Endothelial cell (in vitro differentiated cells): ENCODE data around the gene EME1. TPM values are rescaled to one million over a fixed set of nuclear protein-coding genes. Genes with fewer than 3 reads are reported as not detected.
"Not testable (repeated sequence)": the region's sequence is repeated elsewhere in the genome, so short reads cannot be mapped to it uniquely, and the experiment has no call there.

Experiments
- DNase-seq: peaks from one replicate; pipeline ENCODE4 v3.0.0; 2021; ENCODE audit warnings: low spot score
- H3K27ac Mint-ChIP-seq: one replicate; pipeline ENCODE4 v1.8.0; 2021; ENCODE audit warnings: mixed read lengths, inconsistent platforms; ENCODE audit not compliant: unreplicated experiment
- H3K27me3 Mint-ChIP-seq: one replicate; pipeline ENCODE4 v1.8.0; 2021; ENCODE audit warnings: mild to moderate bottlenecking, moderate library complexity, mixed read lengths, inconsistent platforms; ENCODE audit not compliant: unreplicated experiment
- H3K36me3 Mint-ChIP-seq: one replicate; pipeline ENCODE4 v1.8.0; 2021; ENCODE audit warnings: mild to moderate bottlenecking, low read depth, mixed read lengths, inconsistent platforms; ENCODE audit not compliant: unreplicated experiment
- H3K4me1 Mint-ChIP-seq: one replicate; pipeline ENCODE4 v1.8.0; 2021; ENCODE audit warnings: mild to moderate bottlenecking, mixed read lengths, inconsistent platforms; ENCODE audit not compliant: unreplicated experiment
- H3K4me3 Mint-ChIP-seq: one replicate; pipeline ENCODE4 v1.8.0; 2021; ENCODE audit warnings: mild to moderate bottlenecking, mixed read lengths, inconsistent platforms; ENCODE audit not compliant: unreplicated experiment
- H3K9me3 Mint-ChIP-seq: one replicate; pipeline ENCODE4 v1.8.0; 2021; ENCODE audit warnings: mixed read lengths, inconsistent platforms; ENCODE audit not compliant: unreplicated experiment
- total RNA-seq: library from RNA; stranded (reverse); fragmentation: NEBNext Ultra II Directional; extraction: Animal tissue kit (Norgen Biotek cat#: 25700); gene quantifications from one replicate; pipeline ENCODE4 v1.2.1, GENCODE V29; 2021; ENCODE audit not compliant: unreplicated experiment
- TF ChIP-seq, protein P1 (sequence below): fragments of 200-600 bp; sonication (generic); IDR thresholded peaks from one replicate; pipeline ENCODE4 v1.5.0; 2021; ENCODE audit warnings: antibody characterized with exemption; ENCODE audit not compliant: unreplicated experiment

EME1 gene
- total RNA-seq, 1 donor from 2014 or later, result 6.1 TPM

DNA sequence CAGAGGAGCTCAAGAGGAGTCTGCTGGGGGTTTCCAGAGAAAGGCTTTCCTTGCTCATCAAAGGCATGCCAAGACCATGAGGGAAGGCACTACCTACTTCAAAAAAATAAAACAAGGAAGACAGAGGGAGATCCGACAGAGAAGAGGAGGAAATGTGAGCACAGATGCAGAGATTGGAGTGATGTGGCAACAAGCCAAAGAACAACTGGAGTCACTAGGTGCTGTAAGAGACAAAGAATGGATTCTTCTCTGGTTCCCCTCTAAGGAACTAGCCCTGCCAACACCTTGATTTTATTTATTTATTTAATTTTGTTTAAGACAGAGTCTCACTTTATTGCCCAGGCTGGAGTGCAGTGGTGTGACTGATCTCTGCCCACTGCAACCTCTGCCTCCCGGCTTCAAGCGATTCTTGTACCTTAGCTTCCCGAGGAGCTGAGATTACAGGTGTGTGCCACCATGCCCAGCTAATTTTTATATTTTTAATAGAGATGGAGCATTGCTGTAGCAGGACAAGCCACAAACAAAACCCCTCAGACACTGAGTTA lies 39.2 kb downstream of the EME1 start:
- Mint-ChIP-seq H3K4me3 (no peak overlapping the region), H3K9me3 (no peaks in the 10 kb centered on the region), H3K27ac (no peak overlapping the region), H3K27me3 (no peaks in the 10 kb centered on the region), H3K4me1 (peaks cover 6% of the 10 kb centered on the region), H3K36me3 (peaks cover 4% of the 10 kb centered on the region)
- TF ChIP-seq, protein P1, sequence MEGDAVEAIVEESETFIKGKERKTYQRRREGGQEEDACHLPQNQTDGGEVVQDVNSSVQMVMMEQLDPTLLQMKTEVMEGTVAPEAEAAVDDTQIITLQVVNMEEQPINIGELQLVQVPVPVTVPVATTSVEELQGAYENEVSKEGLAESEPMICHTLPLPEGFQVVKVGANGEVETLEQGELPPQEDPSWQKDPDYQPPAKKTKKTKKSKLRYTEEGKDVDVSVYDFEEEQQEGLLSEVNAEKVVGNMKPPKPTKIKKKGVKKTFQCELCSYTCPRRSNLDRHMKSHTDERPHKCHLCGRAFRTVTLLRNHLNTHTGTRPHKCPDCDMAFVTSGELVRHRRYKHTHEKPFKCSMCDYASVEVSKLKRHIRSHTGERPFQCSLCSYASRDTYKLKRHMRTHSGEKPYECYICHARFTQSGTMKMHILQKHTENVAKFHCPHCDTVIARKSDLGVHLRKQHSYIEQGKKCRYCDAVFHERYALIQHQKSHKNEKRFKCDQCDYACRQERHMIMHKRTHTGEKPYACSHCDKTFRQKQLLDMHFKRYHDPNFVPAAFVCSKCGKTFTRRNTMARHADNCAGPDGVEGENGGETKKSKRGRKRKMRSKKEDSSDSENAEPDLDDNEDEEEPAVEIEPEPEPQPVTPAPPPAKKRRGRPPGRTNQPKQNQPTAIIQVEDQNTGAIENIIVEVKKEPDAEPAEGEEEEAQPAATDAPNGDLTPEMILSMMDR, result no peak
- DNase-seq, result no peak

DNA sequence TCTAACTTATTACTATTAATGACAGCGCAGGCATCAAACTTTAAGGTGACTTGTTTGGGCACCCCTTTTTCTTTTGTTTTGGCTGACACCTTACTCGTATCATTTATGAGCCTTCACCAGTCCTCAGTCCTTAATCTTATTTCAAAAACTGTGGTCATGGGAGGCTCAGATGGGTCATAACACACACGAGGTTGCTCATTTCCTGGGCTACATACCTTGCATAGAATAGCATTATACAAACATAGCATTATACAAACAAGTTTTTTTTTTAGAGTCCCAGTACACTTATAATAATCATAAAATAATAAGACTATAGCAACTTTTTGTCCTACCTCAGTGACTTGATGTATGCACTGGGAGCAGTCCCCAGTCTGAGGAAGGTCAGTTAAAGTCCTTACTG lies 41.8 kb downstream of the EME1 start:
- Mint-ChIP-seq H3K36me3 (peaks cover 11% of the 10 kb centered on the region), H3K4me3 (no peak overlapping the region), H3K27me3 (peaks cover under 1% of the 10 kb centered on the region), H3K27ac (no peak overlapping the region), H3K4me1 (peaks cover 12% of the 10 kb centered on the region), H3K9me3 (peaks cover 6% of the 10 kb centered on the region)
- DNase-seq, result no peak
- TF ChIP-seq, protein P1, result no peak

DNA sequence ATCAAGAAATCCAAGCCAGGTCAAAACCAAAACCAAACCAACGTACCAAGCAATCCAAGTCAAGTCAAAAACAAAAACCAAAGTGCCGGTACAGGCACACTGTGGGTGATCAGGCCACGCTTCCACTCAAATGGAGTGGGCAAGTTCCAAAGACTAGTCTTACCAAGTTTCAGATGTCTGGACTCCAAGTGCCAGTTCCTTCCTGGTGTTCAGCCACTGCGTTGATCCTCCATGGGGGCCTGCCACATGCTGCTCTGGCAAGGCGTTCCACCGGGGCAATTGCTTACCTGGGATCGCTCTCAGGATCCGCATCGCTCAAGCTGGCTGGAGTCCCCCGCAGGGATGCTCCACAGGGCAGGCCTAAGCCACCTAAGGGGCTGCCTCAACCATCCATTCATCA lies 46.5 kb downstream of the EME1 start:
- H3K9me3 Mint-ChIP-seq, H3K4me1 Mint-ChIP-seq, H3K27me3 Mint-ChIP-seq, H3K27ac Mint-ChIP-seq, DNase-seq: not testable (repeated sequence)
- Mint-ChIP-seq H3K36me3 (peaks cover 11% of the 10 kb centered on the region), H3K4me3 (peak overlapping the region; percentile 71)

DNA sequence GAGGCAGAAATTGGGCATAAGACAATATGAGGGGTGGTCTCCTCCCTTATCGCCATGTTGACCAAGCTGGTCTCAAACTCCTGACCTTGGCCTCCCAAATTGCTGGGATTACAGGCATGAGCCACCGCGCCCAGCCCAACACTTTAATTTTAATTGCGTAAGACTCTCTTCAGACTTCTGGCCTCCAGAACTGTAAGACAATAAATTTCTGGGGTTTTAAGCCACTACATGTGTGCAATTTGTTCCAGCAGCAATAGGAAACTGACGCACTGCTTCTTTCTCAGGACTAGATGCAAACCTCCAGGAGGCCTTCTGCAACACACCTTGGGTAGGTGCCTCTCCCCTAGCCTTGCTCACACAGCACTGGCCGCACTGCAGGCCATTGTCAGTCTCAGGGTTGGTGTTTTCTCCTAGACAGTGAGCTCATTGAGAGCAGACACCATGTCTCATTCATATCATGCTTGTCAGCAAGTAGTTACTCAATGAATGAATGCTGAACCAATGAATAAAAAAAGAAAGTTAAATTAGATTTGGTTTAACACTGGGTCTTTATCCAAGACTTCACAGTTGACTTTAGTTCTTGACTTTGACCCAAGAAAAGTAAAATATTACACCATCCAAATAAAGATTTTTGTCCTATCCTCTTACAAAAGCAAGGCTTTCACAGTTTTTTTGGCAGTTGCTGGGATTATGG lies 47.5 kb downstream of the EME1 start:
- Mint-ChIP-seq H3K4me1 (peaks cover 12% of the 10 kb centered on the region), H3K9me3 (peaks cover 6% of the 10 kb centered on the region), H3K27me3 (peaks cover 10% of the 10 kb centered on the region), H3K4me3 (no peak overlapping the region), H3K36me3 (peaks cover 11% of the 10 kb centered on the region), H3K27ac (no peak overlapping the region)
- TF ChIP-seq, protein P1, result no peak
- no peak for DNase-seq

DNA sequence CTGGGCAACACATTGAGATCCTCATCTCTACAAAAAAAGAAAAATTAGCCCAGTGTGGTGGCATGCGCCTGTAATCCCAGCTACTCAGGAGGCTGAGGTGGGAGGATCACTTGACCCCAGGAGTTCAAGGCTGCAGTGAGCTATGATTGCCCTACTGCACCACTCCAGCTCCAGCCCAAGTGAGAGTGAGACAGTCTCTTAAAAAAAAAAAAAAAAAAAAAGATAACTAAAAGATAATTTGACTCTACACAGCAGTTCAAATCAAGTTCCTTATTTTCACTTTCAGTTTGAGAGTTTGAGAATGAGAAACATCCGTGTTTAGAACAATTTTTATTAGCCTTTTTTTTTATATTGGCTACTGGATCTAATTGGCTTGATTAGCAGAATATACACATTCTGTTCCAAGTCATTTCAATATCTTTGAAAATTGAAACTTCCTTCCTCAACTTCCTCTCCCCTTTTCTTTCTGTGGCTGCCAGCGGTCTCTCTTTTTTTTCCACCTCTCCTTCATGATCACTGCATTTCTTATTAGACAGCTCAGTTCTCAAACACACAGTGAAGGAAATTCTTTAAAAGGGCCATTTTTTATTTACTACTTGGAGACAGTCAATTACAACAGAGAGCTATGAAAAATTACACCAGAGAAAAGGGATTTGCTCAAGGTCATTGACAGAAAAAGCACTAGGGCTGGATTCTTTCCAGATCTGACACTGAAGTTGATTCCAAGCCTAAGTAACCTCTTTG lies 48.5 kb downstream of the EME1 start:
- peaks cover 12% of the 10 kb centered on the region for H3K4me1 Mint-ChIP-seq
- H3K9me3 Mint-ChIP-seq, result peaks cover 6% of the 10 kb centered on the region
- H3K27me3 Mint-ChIP-seq, result peaks cover 10% of the 10 kb centered on the region
- peaks cover 11% of the 10 kb centered on the region for H3K36me3 Mint-ChIP-seq
- no peak for DNase-seq
- peak overlapping the region; percentile 48 for H3K27ac Mint-ChIP-seq
- no peak overlapping the region for H3K4me3 Mint-ChIP-seq
- TF ChIP-seq, protein P1, result no peak
